Right ventricle myocardium superior (tissue), 1 donor: ENCODE data around the gene S100A8. TPM values are rescaled to one million over a fixed set of nuclear protein-coding genes. Genes with fewer than 3 reads are reported as not detected.
A peak's percentile ranks its signal among the peaks of the same experiment; 100 is the strongest.

Experiments used
- ATAC-seq: fragments of 200-7000 bp; cut with Tn5 transposase; one replicate; pipeline ENCODE4 v1.9.1; 2020; ENCODE audit warnings: mild to moderate bottlenecking; ENCODE audit not compliant: poor library complexity
- DNase-seq: peaks from one replicate; pipeline ENCODE4 v3.0.0-alpha.2; 2020
- intact Hi-C: fragments of 100-400 bp; cut with DNase I; formaldehyde crosslinking; loops from one replicate; pipeline ENCODE4 v1.11.2; 2022
- total RNA-seq: library from RNA; stranded (reverse); fragmentation: NEBNext Ultra II Directional; extraction: Animal tissue kit (Norgen Biotek cat#: 25700); gene quantifications from one replicate; pipeline ENCODE4 v1.2.1, GENCODE V29; 2021
- donor health status: DM: no; HTN: yes; CAD: no; lungs with severe emphysema.

The S100A8 gene
- total RNA-seq, 1 donor from 2014 or later = 42.5 TPM

- ATAC-seq (peak; percentile 59), DNase-seq (no peak)
- intact Hi-C loops = no loop called here
These were observed 22.4 kb downstream of the S100A8 start for GRCh38 chr1:153368495-153368894.

GRCh38 chr1:153367090-153367489, 23.8 kb downstream of the S100A8 start:
- DNase-seq = no peak
- no peak for ATAC-seq
- intact Hi-C loops = no loop called here

- DNase-seq (no peak), ATAC-seq (no peak)
- intact Hi-C loops = no loop called here
These were observed 24.6 kb downstream of the S100A8 start for GRCh38 chr1:153366261-153366660.

- ATAC-seq = no peak
- intact Hi-C loops = no loop called here
- DNase-seq = no peak
These were observed 25.2 kb downstream of the S100A8 start for GRCh38 chr1:153365696-153366095.

- intact Hi-C loops = no loop called here
- no peak for ATAC-seq
- no peak for DNase-seq
These were observed 25.9 kb downstream of the S100A8 start for GRCh38 chr1:153364766-153365666.

- ATAC-seq (no peak), DNase-seq (no peak)
- intact Hi-C loops = no loop called here
These were observed 26.7 kb downstream of the S100A8 start for GRCh38 chr1:153364156-153364555.

GRCh38 chr1:153363641-153364040, 27.2 kb downstream of the S100A8 start:
- intact Hi-C loops = no loop called here
- no peak for ATAC-seq
- DNase-seq = no peak

- DNase-seq (no peak), ATAC-seq (no peak)
- intact Hi-C loops = no loop called here
These were observed 28.6 kb downstream of the S100A8 start for GRCh38 chr1:153362187-153362775.

- intact Hi-C loops = no loop called here
- DNase-seq (no peak), ATAC-seq (no peak)
These were observed 29.3 kb downstream of the S100A8 start for GRCh38 chr1:153361480-153362109.

GRCh38 chr1:153360592-153361479, 30.0 kb downstream of the S100A8 start:
- DNase-seq = no peak
- ATAC-seq = peak; percentile 5
- intact Hi-C loops = no loop called here

- ATAC-seq (peak; percentile 28), DNase-seq (no peak)
- intact Hi-C loops = no loop called here
These were observed 30.7 kb downstream of the S100A8 start for GRCh38 chr1:153360190-153360589.

GRCh38 chr1:153359241-153359640, 31.6 kb downstream of the S100A8 start:
- intact Hi-C loops = no loop called here
- ATAC-seq = no peak
- DNase-seq = no peak

- intact Hi-C loops = no loop called here
- ATAC-seq = no peak
- no peak for DNase-seq
These were observed 32.2 kb downstream of the S100A8 start for GRCh38 chr1:153358691-153358975.

GRCh38 chr1:153357853-153358690, 32.8 kb downstream of the S100A8 start, which contains the start of gene S100A9:
Gene S100A9, plus strand, starts transcription at chr1:153357854. Its CDS starts 430 bp downstream, at chr1:153358284.
- intact Hi-C loops = no loop called here
- no peak for DNase-seq
- no peak for ATAC-seq

- ATAC-seq = peak; percentile 68
- intact Hi-C loops = no loop called here
- DNase-seq = peak; percentile 86
These were observed 33.6 kb downstream of the S100A8 start for GRCh38 chr1:153357076-153357852.

GRCh38 chr1:153356392-153357075, 34.3 kb downstream of the S100A8 start:
- DNase-seq = no peak
- intact Hi-C loops = no loop called here
- no peak for ATAC-seq
